Stimulated activated CD4-positive, alpha-beta T cell treated with anti-CD3 and anti-CD28 coated beads, Interleukin-2, amount 100 ng/mL, for 24 hours (primary cell): Measurements from ENCODE around the gene C2orf92.
A peak's percentile ranks its signal among the peaks of the same experiment; 100 is the strongest.
"Not testable (repeated sequence)": the region's sequence is repeated elsewhere in the genome, so short reads cannot be mapped to it uniquely, and the experiment has no call there.

ENCODE experiments used
- DNase-seq, 2 donors: peaks; one replicate each; pipeline ENCODE4 v3.0.0-alpha.2; 2020

The C2orf92 gene

DNA sequence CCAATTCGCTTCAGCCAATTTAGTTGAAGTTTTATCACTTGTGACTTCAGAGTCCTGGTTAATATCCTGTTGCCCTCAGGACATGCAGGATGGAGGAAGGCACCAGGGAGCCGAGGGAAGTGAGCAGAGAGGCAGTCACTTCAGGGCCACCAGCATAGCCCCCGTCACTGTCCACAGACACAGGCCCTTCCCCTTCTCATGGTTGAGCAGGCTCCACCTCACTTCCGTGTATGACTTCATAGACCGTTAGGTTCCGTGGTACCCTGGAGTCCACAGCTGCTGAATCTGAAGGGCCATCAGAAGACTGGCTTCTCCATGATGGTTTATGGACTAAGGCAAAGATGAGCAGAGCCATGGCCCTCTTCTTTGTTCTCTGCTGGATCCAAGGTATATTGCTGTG lies at the start of gene C2orf92:
Gene C2orf92 (plus strand): TSS at position 266 of the 400 bp plus-strand sequence. CDS start 76 bp downstream, at position 342.
- DNase-seq: no peak

- not testable (repeated sequence) for DNase-seq
Measured at GRCh38 chr2:97620492-97620891, 49.0 kb upstream of the C2orf92 start.

GRCh38 chr2:97622976-97623375 lies 46.5 kb upstream of the C2orf92 start:
- not testable (repeated sequence) for DNase-seq

- not testable (repeated sequence) for DNase-seq
Measured at GRCh38 chr2:97625354-97626048, 44.0 kb upstream of the C2orf92 start.

DNA sequence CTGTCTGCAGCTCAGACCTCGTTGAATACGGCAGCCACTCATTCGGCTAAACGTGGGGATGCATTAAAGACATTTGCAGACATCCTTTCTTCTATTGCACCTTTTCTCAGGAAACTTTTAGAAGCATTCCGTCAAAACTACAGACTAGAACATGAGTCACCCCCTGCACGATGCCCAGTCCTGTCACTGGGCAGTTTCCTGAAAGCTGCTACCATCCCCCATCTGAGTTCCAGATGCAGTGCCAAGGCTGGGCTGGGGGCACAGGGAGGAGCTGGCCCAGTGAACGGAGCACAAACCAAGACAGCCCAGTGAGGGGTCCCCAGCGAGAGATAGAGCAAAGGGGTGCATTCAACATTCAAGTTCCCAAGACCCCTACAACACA lies 43.5 kb upstream of the C2orf92 start:
- DNase-seq: not testable (repeated sequence)

- DNase-seq: no peak
Measured at GRCh38 chr2:97644023-97644717, 25.3 kb upstream of the C2orf92 start.

- no peak for DNase-seq
Measured at GRCh38 chr2:97645112-97645694, 24.3 kb upstream of the C2orf92 start.

GRCh38 chr2:97645695-97646629 lies 23.6 kb upstream of the C2orf92 start, which contains the start of gene COX5B:
Gene COX5B (plus strand): TSS chr2:97646062. CDS start chr2:97646087, 25 bp downstream.
- peak; percentile 99 for DNase-seq

GRCh38 chr2:97646977-97647376 lies 22.5 kb upstream of the C2orf92 start:
- DNase-seq: no peak

DNA sequence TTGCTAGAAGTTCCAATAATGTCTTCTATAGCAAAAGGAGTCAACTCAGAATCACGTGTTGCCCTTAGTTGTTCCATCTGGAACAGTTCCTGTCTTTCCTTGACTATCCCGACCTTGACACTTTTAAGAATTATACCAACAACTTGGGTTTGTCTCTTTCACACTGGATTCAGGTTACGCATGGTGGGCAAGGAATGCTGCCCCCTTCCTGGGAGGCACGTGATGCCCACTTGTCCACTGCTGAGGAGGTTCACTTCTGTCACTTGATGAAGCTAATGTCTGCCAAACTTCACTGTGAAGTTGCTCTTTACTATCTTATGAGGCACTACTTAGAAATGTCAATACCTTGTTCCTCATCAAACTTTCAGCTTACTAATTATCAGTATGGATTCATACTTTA lies 18.4 kb upstream of the C2orf92 start:
- no peak for DNase-seq

DNA sequence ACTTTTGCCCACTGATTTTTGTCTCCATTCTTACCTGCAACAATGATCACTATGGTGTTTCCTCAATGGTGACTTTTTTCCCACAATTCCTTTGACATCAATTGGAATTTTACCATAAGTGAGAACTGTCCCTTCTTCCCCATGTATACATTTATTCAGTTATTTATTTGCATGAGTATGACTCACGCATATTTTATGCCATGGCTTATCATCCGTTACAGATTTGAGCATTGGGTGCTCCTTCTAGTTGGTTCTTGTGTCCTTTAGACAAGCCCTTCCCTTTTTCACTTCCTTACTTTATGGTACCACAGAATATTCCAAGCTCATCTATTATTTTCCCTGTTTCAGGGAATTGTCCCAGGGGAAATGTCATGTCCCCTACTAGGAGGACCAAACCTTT lies 16.0 kb upstream of the C2orf92 start:
- no peak for DNase-seq

GRCh38 chr2:97653874-97654273 lies 15.6 kb upstream of the C2orf92 start:
- no peak for DNase-seq

DNA sequence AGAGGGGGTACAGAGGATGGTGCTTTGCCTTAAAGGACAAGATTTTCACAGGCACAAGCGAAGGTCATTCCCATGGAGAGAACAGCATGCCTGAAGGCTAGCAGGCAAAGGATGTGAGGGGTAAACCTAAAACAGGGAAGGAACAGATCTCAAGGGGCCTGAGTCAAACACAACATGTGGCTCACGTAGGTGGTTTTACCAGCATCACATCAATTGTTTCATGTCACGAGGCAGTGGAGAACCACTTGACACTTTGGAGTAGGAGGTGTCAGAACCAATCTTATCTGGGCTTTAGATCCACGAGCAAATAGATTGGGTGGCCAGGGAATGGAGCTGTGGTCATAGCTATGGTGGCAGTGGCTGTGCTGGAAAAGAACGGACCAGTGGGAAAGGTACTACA lies 15.2 kb upstream of the C2orf92 start:
- DNase-seq: no peak

- no peak for DNase-seq
Measured at GRCh38 chr2:97654791-97655190, 14.7 kb upstream of the C2orf92 start.

DNA sequence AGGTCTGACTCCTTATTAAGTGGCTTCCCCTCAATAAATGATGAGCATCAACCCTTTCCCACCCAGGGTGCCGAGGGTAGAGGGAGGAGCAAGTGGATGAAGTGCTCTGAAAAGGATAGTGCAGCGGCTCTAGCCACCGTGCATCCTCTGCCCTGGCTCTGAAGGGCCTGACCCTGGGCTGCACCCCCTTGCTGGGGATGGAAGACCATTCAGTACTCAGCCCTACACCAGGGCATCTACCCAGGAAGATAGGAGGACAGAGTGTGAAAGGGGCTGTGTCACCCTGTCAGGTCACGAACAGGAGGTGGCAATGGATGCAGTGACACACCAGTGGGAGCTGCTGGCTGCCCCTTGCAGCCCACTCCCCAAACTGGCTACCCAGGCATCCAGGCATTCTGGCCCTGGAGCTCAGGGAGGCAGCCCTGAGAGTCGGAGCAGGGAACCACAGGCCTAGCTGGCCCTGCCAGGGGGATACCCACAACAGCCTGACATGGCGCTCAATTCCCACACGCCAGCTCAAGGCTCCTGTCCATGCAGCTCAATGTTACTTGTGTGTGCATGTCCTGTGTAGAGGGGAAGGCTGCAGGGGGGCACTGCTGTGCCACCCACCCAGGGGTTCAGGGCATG lies 13.3 kb upstream of the C2orf92 start:
- DNase-seq: no peak

- no peak for DNase-seq
Measured at GRCh38 chr2:97656905-97657587, 12.5 kb upstream of the C2orf92 start.

- no peak for DNase-seq
Measured at GRCh38 chr2:97657986-97658690, 11.4 kb upstream of the C2orf92 start.

- DNase-seq: no peak
Measured at GRCh38 chr2:97658691-97659157, 10.8 kb upstream of the C2orf92 start.

GRCh38 chr2:97659256-97660043 lies 10.1 kb upstream of the C2orf92 start:
- DNase-seq: no peak
